ENCODE results near the gene MAPK11.

The MAPK11 gene

DNA sequence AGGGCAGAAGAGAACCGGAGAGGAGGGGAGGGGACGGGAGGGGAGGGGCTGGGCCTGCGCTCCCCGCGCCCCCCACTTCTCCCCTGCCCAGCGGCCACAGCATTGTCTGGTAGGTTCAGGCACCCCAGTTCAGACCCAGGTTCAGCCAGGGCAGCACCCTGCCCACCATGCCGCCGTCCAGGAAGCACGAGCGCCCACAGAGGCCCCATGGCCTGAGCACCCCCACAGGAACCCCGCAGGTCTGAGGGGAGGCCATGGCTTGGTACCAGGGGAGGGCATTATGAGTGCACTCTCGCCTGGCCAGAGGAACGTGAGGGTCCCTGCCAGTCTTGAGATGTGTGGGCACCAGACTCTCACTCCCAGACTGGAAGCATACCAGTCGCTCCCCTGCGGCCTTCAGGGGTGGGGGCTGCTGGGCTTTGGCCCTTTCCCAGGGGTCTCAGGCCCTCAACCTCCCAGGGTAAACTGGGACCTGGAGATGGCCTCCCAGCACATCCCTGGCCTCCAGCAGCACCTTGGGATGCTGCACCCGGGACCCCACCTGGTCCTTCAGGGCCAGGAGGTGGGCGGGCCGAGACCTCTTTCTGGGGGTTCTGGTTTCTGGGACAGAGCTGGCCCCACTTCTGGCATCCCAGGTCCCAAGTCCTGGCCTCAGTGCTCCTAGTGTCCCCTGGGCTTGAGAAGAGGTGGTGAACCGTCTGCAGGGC is 37.9 kb upstream of the MAPK11 start:
- DNase-seq (ENCODE audit: low read depth in 2 of 2), result no peak

DNA sequence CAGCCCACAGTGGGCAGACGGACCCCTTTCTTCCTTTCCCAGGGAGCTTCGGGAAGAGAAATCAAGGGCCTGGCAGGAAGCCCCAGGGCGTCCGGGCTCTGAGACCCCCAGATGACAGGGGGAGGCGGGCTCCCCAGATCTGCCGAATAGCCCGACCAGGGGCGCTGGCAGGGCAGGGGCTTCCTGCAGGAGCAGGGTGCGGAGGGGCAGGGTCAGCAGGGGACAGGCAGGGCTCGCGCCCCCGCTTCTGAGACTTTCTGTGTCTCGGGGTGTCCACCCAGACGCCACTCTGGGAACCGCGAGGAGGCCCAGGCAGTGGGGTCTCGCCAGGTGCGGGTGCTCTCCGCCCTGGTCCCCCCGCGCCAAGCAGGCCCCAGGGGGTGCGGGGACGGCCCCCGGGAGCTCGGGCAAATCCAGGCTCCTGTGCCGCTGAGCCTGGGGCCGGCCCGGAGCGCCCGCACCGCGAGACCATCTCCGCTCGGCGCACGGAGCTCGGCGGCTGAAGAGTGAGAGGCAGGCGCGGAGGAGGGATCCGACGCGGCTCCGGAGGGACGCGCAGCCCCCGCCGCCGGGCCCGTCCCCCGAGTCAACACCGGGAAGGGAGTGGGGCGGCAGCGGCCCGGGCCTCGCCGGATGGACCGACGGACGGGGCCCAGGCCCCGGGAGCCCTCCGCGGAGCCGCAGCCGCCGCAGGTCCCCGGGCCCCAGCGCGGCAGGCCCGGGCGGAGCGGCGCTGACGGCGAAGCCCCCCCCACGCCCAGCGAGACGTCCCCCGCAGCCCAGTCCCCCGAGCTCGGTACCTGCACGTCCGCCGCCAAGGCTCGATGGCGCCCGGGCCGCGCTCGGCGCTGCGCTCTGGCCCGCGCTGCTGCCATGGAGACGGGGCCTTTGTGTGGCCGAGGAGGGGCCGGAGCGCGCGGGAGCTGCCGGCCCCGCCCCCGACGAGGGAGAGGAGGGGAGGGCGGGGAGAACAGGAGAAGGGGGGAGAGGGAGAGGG is 36.9 kb upstream of the MAPK11 start, which contains the start of gene PLXNB2:
TSS of gene PLXNB2 (minus strand) at position 894 of the 997 bp plus-strand sequence. CDS start 17,062 bp downstream, outside the sequence.
- no peak for DNase-seq (ENCODE audit: low read depth in 2 of 2)

DNA sequence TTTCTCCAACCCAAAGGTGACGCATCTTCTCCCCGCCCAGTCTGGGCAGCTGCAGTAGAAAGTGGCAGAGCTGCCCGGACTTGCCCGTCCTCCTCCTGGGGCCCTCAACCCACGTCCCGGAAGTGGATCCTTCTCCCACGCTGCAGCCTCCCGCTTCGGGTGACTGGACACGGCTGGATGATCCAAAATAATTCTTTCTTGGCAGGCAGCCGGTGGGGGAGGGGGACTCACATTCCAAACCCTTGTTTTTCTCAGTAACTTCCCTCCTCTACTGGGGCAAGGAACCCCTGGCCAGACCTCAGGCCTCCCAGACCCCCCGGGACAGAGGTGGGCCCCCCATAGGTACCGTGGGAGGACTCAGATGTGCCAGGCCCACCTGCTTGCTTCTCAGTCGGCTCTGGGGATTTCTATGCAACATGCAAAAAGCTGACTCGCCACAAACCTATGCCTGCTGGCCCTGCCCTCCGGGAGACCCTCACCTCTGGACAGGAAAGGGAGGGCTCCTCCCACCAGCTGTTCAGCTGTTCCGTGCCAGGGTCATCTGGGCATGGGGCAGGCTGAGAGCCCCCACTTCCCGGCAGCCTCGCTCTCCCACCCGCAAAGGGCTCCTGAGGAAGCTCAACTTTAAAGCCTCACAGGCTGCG is 35.9 kb upstream of the MAPK11 start:
- DNase-seq (ENCODE audit: low read depth in 2 of 2), result no peak

DNA sequence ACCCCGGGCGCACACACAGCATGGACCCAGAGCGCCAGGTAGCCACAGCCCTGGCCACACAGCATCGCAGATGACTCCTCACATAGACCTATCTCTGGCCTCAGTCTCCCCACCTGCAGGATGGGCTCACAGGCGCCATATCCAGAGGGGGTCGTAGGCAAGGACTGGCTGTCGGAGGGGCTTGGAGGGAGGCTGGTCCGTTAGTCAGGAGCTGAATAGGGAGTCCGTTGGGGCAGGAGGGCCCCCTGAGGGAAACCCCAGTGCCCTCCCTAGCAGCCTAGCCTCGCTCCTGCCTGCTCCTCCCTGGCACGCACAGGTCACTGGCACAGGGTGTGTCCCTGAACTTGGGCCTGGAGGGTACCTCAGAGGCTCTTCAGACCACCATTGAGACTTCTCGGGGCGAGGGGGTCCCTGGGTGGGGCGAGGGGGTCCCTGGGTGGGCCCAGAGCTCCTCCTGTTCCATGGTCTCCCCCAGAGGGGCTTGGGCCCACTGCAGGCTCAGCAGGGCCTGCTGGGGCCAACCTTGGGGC is 35.3 kb upstream of the MAPK11 start:
- no peak for DNase-seq (ENCODE audit: low read depth in 2 of 2)

DNA sequence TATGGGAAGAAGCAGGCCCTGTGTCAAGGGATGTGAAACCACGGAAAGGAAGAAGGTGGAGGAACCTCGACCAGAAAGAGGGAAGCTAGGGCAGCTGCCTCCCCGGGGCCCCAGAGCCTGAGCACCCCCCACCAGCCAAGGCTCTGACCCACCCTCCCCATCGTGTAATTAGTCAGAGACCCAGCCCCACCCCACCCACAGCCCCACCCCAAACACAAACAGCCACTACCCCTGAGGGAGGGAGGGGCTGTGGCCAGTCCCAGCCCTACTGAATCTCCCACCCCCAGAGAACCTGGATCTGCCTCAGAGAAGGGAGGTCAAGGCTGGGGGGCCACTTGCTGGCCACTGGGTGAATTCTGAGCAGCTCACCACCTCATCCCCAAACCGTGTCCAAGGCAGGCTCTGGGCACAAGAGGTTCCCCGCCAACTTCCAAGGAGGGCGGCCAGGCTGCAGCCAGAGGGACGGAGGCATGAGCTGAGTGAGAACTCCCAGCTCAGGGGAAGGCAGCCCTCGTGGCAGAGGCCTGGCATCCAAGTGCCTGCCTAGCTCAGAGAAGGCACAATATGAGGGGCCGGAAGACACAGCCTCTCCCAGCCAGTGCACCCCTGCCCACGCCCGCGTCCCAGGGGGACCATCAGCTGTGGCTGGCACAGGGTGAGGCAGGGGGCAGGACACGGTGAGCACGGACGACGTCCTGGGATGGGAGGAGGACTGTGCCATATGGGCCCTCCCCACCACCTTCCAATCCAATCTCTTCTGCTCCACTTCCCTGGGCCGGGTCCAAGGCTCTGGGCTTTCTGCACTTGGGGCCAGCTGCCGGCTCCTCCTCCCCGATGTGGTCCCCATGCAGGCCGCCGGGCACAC is 34.6 kb upstream of the MAPK11 start:
- DNase-seq (ENCODE audit: low read depth in 2 of 2), result no peak

DNA sequence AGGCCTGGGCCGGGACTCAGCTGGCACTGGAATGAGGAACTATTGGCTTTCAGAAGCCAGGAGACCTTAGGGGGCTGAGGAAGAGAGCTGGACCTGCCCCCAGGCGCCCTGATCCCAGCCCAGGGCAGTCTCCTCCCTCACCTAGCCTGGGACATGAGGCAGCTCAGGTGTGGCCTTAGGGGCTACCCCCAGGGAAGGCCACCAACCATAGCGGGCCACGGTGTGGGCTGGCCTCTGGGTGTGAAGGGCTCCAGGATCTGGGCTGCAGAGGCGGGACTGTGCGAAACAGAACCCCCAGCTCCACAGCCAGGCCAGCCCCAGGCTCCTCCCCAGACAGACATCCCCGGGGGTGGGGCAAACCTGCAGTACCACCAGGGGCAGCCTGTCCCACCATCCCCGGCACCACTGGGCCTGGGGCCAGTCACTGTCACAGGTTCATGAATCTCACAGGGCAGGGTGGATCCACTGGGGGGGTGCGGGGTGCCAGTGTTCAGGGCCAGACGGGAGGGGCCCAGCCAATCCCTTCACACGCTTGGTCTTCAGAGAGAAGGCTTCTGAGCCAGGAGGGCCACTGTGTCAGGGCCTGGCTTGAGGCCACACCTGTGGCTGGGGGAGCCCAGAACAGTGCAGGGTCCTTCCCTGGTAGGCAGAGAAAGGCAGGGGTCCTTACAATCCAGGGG is 33.8 kb upstream of the MAPK11 start:
- DNase-seq (ENCODE audit: low read depth in 2 of 2), result no peak

DNA sequence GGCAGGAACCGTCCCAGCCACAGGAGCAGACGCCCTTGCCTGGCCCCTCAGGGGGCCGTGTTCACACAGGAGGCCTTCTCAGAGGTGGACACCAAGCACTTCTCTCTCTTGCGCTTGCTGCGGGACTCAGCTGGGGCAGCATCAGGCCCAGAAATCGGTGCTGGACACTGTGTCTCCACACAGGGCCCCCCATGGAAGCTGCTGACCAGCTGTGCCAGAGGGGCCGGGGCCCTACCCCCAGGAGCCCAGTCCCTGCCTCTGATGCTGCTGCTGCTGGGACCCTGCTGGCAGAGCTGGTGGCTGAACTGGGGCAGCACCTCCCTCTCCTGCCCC is 33.3 kb upstream of the MAPK11 start:
- DNase-seq (ENCODE audit: low read depth in 2 of 2), result no peak

DNA sequence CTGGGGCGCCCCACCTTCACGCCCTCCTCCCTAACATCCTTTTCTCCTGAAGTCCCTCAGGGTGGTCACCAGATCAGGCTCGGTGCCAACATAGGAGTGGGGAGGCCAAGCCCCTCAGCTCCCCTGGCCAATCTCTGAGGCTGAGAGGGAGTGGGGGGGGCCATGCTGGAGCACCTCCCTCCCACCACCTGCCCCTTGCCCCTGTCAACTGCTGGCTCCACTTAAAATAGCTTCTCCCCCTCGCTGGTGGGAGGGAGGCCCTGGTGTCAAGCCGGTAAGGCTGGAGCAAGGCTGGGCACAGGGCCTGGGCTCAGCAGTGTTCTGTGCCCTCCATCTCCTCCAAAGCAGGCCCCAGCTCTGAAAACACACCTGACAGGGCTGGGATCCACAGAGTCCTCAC is 32.4 kb upstream of the MAPK11 start:
- DNase-seq (ENCODE audit: low read depth in 2 of 2), result no peak

DNA sequence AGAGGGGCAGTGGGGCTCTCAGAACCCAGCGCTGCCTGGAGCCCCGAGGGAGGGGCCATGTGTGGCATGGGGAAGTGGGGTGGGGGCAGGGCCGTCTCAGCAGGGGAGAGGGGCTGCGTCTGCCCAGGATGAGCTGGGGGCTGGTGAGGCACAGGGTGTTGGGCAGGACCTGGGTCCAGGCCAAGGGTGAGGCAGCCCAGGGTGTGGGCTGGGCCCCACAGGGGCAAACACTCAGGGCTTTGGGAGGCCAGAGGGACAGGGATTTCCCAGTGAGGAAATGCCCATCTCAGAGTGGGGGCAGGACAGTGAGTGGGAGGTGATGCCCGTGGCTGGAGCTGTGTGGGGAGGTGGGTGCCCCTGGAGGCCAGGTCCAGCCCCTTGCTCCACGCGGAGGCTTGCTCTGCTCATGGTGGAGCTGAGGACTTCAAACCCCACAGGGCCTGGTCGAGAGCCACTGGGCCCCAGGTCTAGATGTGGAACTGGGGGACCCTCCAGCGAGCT is 31.9 kb upstream of the MAPK11 start:
- no peak for DNase-seq (ENCODE audit: low read depth in 2 of 2)

DNA sequence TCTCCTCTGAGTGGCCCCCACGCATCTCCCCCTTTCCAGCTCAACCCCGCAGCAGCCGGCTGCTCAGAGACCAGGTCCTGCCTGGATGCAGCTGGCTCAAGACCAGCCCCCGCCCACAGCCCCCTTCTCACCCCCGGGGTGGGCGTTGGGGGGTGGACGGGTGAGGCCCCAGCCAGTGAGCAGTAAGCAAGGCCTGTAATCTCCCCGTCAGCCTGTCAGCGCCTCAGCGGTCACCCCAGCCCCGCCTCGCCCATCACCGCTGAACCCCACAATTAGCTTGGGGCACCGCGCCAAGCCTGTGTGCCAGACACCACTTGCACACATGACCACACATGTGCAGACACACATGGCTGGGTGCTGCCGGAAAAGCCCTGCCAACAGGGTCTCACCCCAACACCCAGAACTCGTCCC is 31.4 kb upstream of the MAPK11 start:
- no peak for DNase-seq (ENCODE audit: low read depth in 2 of 2)

DNA sequence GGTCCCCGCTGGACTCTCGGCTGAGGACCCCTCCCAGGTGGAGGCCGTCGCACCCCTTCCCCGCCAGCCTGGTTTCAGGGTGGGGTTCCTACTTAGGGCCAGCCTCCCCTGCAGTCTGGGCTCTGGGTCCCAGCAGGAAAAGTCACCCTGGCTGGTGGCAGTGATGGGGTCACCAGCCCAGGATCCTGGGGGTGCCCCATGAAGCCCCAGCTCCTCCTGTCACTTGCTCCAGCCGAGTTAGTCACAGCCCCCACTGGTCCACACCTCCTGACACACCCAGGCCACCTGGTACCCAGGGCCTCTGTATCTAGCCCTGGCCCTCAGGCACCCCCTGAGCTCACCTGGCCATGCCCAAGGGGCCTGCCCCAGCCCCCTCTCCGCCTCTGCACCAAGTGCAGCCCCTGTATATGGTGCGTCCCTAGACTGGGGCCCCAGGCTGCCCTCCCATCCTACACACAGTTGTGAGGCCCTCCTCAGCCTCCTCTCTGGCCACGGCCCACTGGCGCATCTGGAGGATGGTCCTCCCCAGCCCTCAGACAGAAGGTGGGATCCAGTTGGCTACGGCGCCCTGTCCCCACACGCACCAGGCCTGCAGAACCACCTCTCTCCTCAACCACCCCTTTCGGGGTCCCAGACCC is 30.6 kb upstream of the MAPK11 start:
- DNase-seq (ENCODE audit: low read depth in 2 of 2), result no peak

DNA sequence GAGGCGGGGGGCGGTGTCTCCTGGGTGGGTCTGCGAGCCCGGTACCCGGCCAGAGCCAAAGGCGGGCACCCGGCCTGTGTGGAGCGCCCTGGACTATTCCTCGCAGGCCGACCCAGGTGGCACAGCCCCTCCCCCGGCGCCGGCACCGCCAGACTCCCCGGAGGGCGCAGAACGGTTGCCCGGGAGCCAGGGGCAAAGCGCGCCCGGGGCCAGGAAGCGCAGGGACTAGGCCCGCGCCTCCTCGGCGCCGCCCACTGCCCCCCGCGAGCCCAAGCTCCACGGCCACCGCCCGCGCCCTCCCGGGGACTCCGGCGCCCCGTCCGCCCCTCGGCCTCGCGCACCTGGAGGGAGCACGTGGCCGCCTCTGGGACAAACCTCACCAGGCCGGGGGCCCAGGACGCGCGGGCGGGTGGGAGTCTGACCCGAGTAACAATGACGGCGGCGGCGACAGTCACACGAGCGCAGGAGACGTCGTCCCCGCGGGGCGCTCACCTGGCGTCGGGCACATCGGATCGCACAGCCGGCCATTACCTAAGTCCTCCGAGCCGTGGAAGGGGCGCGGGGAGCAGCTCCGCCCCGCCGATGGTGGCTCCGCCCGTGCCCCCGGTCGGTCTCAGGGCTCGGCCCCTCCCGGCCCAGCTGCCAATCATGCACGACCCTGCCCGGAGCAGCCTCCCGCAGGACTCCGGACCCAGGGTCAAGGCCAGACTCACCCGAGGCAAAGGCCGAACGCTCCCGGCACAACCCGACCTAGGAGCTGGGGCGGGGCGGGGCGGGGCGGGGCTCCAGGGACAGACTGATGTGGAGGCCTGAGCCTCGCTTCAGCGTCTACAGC is 29.8 kb upstream of the MAPK11 start:
- no peak for DNase-seq (ENCODE audit: low read depth in 2 of 2)

DNA sequence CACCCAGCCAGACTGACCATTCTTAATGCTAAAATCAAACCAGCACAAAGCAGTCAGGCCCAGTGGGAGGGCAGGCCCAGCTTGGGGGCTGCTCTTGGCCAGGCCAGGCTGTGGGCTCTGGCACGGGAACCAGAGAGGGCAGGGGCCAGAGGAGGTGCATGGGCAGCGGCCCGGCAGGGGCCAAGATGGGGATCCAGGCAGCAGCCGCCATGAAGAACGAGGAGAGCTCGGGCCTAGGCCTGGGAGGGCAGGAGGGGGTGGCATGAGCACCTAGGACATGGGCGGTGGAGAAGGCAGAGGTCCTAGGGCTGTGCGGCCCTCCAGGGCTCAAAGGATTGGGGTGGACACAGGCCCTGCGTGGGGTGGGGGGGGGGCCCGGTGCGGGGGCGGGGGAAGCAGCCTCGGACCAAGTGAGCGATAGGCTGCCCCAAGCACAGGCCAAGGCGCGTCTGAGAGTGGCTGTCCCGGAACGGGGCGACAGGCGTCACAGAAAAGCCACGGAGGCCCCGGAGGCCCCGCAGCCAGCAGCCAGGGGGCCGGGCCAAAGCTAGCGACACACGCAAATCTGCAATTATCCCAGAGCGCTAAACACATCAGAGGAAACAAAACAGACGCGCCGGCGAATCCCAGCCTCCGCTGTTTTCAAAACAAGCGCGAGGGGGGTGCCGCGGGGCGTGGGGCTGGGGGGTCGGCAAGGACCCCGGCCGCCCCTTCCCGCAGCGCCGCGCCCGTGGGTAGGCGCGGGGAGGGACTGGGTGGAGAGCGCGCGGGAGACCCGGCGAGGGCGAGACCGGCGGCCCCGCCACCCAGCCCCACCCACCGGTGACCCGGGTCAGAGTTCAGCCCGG is 29.0 kb upstream of the MAPK11 start:
- DNase-seq (ENCODE audit: low read depth in 2 of 2), result no peak

DNA sequence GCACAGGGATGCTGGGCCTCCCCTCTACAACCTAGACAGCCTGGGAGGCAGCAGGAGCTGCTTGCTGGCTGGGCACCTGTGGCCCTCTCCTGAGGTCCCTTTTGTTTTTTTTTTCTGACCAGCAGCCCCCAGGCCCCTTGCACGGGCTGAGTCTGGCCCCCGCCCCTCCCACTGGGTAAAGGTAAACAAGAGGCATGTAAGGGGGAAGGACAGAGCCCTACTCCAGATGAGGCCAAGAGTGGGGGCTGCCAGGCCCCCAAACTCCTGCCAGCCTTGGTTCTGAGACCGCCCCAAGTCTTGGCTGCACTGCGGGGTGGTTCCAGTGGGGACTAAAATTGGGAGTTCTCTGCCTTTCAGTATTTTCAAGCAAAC is 28.1 kb upstream of the MAPK11 start:
- no peak for DNase-seq (ENCODE audit: low read depth in 2 of 2)

DNA sequence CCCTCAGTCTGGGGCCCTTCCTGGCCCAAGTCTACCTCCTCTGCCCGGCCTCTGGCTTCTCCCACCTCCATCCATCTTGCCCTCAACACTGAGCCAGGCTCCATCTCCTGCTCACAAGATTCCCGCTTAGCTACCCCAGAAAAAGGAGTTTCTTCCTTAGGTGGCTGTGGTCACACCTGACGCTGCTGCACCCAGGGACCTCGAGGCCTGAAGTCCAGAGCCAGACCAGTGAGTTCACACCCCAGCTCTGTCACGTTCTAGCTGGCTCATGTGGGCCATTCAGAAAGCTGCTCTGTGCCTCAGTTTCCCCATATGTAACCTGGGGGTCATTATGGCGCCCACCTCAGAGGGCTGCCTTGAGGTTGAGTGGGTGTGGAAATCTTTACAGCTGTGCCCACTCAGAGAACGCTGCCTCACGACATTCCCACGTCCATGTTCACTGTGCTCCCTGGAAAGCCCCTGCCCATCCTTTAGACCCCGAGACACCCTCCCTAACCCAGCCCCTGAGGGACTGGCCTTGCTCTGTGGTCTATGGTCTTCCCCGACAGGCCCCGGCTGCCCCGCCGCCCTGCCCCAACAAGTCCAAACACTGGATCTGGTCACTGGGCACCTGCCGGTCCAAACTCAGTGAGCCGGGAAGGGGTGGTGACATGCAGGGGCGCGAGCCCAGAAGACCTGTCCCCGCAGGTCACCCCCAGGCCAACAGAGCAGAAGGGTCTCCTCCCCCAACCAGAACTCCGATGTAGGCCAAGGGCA is 27.5 kb upstream of the MAPK11 start:
- DNase-seq (ENCODE audit: low read depth in 2 of 2), result no peak

DNA sequence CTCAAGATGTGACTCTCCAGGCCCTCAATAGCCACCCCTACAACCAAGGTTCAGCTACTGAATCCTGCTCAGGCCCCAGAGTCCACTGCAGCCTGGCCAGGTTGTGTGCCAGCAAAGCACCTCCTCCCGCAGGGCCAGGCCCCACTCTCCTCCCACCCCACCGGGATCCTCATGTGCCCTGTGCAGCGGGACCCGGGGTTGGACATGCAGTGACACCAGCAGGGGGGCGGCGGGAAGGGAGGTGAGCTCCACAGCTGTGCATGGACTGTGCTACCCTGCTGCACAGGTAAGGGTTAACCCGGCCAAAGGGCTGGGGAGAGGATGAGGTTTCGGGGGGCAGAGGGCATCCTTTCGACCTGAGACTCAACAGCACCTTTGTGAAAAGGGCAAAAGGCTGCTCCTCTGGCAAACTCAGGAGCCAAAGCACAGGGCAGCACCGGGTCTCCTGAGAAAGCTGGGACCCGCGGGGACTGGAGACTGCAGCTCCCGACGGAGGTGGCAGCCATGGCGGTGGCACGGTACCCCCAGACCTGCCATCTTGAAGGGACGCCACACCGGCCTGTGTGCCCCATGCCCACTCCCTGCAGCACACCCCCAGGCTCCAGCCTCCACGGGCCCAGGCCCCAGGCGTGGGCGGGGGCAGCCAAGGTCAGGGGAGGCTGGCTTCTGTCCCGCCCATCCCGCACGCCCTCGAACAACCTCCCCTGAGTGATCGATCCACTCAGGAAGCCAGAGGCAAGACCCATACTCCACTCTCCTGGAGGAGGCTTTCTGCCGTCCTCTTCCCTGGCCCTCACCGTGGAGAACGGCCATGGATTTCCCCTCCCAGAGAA is 26.7 kb upstream of the MAPK11 start:
- no peak for DNase-seq (ENCODE audit: low read depth in 2 of 2)

DNA sequence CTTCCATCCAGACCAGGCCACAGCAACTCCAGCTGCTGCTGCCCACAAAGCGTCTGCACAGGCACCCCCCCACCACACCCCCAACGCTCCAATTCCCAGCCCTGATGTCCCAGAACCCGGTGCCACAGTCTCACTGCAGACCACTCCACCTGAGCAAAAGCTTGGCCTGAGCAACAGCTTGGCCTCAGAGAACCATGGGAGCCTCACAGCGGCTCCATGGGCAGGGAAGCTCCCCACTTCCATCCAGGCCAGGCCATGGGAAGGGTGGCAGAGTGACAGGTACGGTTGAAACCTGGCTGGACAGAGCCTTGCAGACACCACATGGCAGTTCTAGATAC is 24.1 kb upstream of the MAPK11 start:
- DNase-seq (ENCODE audit: low read depth in 2 of 2), result no peak
